ENCODE results near the gene CACNA1S. TPM values are rescaled to one million over a fixed set of nuclear protein-coding genes. Genes with fewer than 3 reads are reported as not detected.

The CACNA1S gene
- total RNA-seq, 1 experiment from 2014 or later, result not detected

DNA sequence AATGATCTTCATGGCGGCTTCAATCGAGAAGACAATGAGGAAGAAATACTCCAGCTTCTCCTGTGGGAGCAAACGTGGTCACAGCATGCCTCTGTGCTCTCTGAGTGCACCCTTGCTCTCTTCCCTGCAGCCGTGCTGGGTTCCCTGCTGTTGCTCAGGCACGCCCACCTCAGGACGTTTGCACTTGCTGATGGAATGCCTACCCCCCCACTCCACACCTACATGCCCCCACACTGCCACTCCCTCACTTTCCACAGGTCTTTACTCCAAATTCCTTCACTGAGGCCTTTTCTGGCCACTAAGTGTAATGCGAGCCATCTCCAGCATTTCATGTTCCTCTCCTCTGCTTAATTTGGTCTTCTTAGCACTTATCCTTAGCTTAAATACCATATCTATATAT, 18.3 kb downstream of the CACNA1S start:
- Histone ChIP-seq H3K4me1 (ENCODE audit: insufficient read depth, low read length) (no peaks in the 10 kb centered on the region), H2BK15ac (ENCODE audit: low read depth, low read length) (no peak overlapping the region), H3K23me2 (ENCODE audit: insufficient read length, low read depth, low read length, poor library complexity, severe bottlenecking) (no peaks in the 10 kb centered on the region), H4K91ac (ENCODE audit: insufficient read length, low read depth, low read length) (no peak overlapping the region), H4K20me1 (ENCODE audit: control insufficient read depth, insufficient read depth, insufficient read length) (no peaks in the 10 kb centered on the region), H3K23ac (ENCODE audit: insufficient read length, low read depth, low read length) (no peak overlapping the region), H3K56ac (ENCODE audit: insufficient read length, low read depth, low read length) (no peak overlapping the region), H3K79me1 (ENCODE audit: insufficient read depth, low read depth, low read length, poor library complexity, severe bottlenecking) (no peaks in the 10 kb centered on the region), H3K9ac (ENCODE audit: extremely low read depth, insufficient read length, low read length) (no peak overlapping the region), H3K14ac (ENCODE audit: insufficient read depth, low read length) (no peak overlapping the region), H3K79me2 (ENCODE audit: insufficient read depth, low read length) (no peaks in the 10 kb centered on the region), H2AK5ac (ENCODE audit: insufficient read length, low read length) (no peak overlapping the region), H2BK5ac (ENCODE audit: insufficient read length, low read length) (no peak overlapping the region), H4K5ac (ENCODE audit: insufficient read length, low read depth, low read length) (no peak overlapping the region), H3K18ac (ENCODE audit: insufficient read length, low read depth, low read length) (no peak overlapping the region), H2BK120ac (ENCODE audit: low read depth, low read length, poor library complexity, severe bottlenecking) (no peak overlapping the region), H2AFZ (ENCODE audit: low read length) (no peak overlapping the region), H3K27ac (ENCODE audit: insufficient read length, low read depth, low read length) (no peak overlapping the region), H2BK12ac (ENCODE audit: insufficient read length, low read depth, low read length) (no peak overlapping the region), H3K4ac (ENCODE audit: low read depth, low read length) (no peak overlapping the region), H3K27me3 (ENCODE audit: insufficient read depth, low read length) (no peaks in the 10 kb centered on the region; the same call in 1 of the 2 replicates), H3K9me3 (ENCODE audit: control insufficient read depth, low read depth, low read length) (no peaks in the 10 kb centered on the region), H3K4me2 (ENCODE audit: insufficient read depth, insufficient read length, low read length) (no peak overlapping the region), H3T11ph (ENCODE audit: low read length) (no peak overlapping the region), H2BK20ac (ENCODE audit: low read depth, low read length, poor library complexity, severe bottlenecking) (no peak overlapping the region), H4K8ac (replicated peaks; ENCODE audit: insufficient read length, low read depth, low read length) (no peak overlapping the region)
- TF ChIP-seq, protein P1, sequence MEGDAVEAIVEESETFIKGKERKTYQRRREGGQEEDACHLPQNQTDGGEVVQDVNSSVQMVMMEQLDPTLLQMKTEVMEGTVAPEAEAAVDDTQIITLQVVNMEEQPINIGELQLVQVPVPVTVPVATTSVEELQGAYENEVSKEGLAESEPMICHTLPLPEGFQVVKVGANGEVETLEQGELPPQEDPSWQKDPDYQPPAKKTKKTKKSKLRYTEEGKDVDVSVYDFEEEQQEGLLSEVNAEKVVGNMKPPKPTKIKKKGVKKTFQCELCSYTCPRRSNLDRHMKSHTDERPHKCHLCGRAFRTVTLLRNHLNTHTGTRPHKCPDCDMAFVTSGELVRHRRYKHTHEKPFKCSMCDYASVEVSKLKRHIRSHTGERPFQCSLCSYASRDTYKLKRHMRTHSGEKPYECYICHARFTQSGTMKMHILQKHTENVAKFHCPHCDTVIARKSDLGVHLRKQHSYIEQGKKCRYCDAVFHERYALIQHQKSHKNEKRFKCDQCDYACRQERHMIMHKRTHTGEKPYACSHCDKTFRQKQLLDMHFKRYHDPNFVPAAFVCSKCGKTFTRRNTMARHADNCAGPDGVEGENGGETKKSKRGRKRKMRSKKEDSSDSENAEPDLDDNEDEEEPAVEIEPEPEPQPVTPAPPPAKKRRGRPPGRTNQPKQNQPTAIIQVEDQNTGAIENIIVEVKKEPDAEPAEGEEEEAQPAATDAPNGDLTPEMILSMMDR (conservative IDR thresholded peaks at IDR 0.05), result no peak
- WGBS (ENCODE audit: extremely low coverage, insufficient read length, low lambda C conversion rate), result no CpG with 5 or more reads among the region's 7 CpGs
- Mint-ChIP-seq H3K9me3 (no peaks in the 10 kb centered on the region), H3K4me1 (peaks cover 8 to 14% of the 10 kb centered on the region in 2 experiments), H3K27me3 (ENCODE audit: low read depth) (peaks cover 3% of the 10 kb centered on the region), H3K36me3 (ENCODE audit: insufficient read depth in 1 of 3, low read depth in 3 of 3) (no peaks in the 10 kb centered on the region), H3K4me3 (no peak overlapping the region), H3K27ac (no peak overlapping the region)
- DNase-seq, result no peak

All from H9 (cell line).